ENCODE measurements around the gene CCN6. TPM values are rescaled to one million over a fixed set of nuclear protein-coding genes. Genes with fewer than 3 reads are reported as not detected.
A peak's percentile ranks its signal among the peaks of the same experiment; 100 is the strongest.
"Not testable (repeated sequence)": the region's sequence is repeated elsewhere in the genome, so short reads cannot be mapped to it uniquely, and the experiment has no call there.

The CCN6 gene
- polyA plus RNA-seq, 4 donors, result 0.41 to 4.6 (median 3.2) TPM

DNA sequence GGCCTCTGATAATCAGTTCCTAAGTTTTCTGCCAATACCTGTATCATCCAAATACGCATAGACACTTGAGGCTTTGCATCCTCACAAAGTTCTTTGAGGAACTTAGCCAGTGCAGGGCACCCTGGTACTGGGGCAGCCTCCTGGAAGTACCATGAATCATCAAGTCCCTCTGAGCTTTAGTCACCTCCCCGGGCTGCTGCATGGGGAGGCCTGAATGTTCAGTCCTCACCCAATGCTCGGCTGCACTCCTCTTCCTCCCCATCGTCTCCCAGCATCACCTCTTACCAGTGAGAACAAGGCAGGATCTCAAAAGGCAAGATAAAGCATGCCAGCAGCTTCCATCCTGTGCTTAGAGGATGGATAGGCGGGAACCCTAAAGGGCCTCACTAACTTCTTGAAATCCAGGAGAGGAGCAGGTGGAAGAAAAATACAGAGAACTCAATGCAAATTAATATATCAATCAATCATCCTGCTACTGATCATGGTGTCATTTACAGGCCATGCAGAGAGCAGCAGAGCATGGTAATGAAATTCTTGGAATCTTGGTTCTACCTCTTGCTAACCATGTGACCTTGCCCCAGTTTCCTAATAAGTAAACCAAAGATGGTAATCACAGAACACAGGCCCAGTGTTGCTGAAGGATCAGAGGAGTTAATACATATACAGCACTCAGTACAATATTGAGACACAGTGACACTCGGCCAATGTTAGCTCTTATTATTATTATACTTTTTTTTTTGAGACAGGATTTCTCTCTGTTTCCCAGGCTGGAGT is 4.7 kb upstream of the CCN6 start:
- DNase-seq (ENCODE audit: low read depth in 4 of 4, low spot score in 3 of 4), result no peak

DNA sequence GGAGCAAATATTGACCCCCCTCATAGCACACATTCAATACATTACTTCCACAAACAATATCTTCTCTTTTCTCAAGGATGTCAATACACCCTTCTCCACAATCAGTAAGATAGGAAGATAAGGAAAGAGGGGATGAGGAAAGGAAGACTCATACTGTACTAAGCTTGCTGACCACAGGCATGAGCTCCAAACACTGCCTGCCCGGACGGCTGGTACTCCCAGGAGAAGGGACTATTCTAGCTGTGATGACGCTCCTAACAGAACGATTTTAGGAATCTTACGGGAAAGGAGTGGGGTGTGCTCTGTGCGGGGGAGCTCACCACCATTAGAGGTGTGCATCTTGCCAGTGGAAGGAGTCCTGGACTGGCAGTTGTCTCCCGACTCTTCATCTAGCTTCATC is 3.9 kb upstream of the CCN6 start:
- DNase-seq (ENCODE audit: low read depth in 4 of 4, low spot score in 3 of 4), result no peak

DNA sequence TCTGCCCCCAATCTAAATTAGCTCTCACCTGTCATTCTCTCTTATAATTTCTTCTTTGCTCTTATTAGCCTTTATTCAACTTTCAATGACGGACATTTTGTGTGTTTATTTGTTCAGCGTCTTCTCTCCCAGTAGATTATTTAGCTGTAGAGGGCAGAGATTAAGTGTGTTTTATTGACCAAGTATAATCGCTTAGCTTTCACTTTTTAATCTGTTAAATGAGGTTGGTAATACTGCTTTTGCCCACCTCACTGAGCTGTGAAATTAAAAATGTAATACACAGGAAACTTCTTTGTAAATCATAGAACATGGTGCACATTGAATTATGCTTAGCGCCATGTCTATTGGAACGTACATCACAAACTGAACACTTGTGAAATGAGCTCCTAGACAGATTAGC is 3.5 kb upstream of the CCN6 start:
- DNase-seq (ENCODE audit: low read depth in 4 of 4, low spot score in 3 of 4), result no peak

DNA sequence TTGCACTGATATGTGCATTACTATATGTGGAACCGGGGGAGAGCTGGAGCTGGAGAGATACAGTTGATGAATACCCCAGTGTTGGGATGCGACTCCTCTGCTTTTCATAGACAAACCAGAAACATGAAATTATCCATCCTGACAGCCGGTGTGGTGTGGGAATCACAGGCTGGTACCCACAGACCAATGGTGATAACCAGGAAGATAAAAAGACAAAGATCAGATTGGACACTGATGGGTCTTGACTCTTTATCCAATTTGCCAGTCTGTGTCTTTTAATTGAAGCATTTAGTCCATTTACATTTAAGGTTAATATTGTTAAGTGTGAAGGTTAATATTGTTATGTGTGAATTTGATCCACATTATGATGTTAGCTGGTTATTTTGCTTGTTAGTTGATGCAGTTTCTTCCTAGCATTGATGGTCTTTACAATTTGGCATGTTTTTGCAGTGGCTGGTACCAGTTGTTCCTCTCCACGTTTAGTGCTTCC is 2.6 kb upstream of the CCN6 start:
- DNase-seq (ENCODE audit: low read depth in 4 of 4, low spot score in 3 of 4), result not testable (repeated sequence)

DNA sequence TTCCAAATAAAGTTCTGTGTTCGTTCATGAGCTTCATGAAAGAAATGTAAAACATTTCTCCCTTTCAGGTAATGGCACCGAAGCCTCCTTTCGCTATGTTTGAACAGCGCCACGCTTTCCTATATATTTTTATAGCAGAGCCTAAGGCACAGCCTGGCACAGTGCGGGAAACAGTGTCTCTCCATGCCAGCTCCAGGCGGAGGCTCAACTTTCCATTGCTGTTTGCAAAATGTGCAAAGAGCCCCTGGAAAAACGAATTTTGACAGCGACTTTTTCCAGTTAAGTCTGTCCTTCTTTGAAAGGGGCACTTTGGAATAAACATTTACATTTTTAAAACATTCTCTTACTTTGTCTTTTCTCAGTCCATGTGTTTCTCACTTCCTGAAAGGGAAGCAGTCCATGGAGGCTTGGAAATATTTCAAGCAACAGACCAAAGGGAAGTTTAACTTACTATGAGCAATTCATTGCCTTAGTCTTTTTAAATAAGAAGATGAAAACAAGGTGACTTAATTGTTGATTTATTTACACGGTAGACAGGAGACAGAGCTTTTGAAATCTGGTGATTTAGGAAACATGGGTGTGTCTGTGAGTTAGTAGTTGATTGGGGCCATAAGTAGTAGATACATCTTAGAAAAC is 769 bp downstream of the CCN6 start:
- no peak for DNase-seq (ENCODE audit: low read depth in 4 of 4, low spot score in 3 of 4)

DNA sequence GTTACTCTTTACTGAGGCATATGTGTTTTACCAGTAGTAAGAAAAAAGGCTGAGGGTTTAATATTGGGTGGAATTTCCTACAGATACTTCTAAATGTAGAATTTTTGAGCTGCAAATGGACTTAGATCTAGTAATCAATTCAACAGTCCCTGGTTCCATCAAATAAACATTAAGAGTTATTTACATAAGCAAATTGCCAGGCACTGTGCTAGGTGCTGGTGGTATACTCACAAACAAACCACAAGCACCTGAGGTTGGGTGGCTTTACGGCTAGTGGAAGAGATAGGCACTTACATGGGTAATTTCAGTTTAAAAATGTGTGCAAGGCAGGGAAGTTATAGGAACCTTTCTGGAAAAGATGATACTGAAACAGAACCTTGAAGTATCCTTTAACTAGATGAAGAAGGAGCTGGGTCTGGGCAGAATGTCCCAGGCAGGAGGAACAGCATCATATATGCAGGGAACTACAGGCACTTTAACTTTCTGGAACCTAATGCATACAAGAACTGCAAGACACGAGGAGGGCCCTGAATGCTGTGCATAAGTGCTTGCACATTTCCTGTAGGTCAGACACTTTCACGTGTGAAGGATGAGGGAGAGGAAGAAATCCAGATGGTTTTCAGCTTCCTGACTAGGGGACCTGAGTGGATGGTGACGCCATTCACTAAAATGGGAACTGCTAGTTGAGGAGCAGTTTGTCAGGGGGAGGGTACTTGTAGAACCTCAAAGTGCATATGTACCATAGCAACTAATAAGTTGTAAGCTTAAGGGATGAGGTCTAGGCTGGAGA is 4.5 kb downstream of the CCN6 start:
- DNase-seq (ENCODE audit: low read depth in 4 of 4, low spot score in 3 of 4), result no peak

DNA sequence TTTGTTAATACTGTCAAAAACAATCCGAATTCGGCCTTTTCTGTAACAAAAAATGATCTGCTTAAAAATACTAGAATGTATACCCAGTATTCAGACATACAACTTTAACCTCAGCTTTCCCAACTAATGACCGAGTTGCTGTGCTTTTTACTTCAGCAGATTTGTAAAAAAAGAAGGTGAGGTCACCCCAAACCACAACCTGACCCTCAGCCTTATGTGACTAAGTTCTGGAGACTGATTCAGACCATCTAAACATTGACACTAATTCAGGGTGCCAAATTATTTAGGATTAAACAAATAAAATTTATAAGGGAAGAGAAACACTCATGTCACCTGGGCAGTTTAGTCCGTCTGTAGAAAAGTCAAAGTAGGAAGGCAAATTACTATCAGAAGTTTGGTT is 7.7 kb downstream of the CCN6 start:
- no peak for DNase-seq (ENCODE audit: low read depth in 4 of 4, low spot score in 3 of 4)

DNA sequence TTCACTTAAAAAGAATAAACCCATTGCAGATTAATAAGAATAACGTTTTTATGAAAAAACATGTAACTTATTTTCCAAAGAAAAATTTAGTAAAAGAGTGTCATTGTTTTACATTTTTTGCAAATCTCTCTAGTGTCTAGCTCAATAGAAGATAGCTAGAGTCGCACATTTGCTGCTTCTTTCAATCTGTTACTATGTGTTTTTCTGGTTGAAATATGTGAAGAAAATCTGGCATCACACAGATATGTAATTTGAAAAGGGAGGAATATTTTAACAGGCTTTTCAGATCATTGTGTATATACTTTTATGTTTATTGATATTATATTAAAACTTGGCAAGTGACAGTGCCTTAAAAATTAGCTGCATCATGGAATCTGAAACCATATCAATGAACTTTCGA is 9.1 kb downstream of the CCN6 start:
- no peak for DNase-seq (ENCODE audit: low read depth in 4 of 4, low spot score in 3 of 4)

DNA sequence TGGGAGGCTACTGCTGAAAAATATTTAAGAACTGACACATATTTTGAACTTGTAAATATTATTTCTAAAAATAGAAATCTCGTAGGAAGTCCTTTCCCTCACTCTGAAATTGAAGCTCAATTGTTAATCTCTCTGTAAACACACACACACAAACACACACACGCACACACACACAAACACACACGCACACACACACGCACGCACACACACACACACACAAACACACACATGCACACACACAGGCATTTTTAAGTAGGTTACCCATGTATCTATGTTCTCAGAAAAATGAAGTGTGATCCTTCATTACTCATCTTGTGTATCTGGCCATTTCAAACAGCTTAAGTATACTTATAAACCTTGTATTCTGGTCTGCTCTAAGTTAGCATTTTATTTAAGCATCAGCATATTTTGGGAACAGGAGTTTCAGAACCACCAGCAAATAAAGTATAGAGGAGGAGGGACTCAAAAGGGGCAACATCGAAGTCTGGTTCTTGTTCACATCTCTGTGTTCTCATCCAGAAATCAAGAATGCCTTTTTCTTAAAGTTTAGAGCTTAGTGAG is 11.6 kb downstream of the CCN6 start:
- no peak for DNase-seq (ENCODE audit: low read depth in 4 of 4, low spot score in 3 of 4)

DNA sequence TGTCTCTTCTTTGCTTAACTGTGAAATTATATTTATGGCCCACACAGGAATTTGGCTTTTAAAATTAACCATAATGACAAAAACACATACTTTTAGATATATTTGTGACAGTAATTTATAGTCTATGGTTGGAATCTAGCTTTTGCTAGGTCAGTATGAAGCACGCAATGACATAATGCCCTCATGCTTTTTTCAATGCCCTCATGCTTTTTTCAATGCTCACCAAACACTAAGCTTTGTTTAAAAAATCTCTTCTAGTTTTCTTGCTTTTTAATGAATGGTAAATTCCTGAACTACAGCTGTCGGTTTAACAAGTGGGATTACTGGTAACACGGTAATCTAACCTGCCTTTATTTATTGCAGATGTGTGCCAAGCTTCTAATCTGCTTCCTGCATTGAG is 12.7 kb downstream of the CCN6 start:
- DNase-seq (ENCODE audit: low read depth in 4 of 4, low spot score in 3 of 4), result no peak

DNA sequence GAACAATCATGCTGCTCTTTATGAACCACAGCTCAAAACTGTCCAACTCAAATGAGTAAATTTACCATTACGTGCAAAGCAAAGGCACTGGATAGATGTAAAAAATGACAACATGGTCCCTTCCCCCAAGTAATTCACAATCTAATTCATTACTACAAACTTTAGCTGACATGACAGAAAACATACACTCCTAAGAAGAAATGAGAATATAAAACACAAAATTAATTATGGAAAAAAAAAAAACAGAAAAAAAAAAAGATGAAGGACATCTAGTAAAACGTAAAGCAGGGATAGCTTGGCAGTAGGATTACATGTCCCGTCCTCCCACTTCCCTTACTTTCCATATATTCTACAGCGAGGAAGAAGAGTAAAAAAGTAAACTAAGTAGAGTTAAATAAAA is 27.7 kb downstream of the CCN6 start:
- DNase-seq (ENCODE audit: low read depth in 4 of 4, low spot score in 3 of 4), result no peak

DNA sequence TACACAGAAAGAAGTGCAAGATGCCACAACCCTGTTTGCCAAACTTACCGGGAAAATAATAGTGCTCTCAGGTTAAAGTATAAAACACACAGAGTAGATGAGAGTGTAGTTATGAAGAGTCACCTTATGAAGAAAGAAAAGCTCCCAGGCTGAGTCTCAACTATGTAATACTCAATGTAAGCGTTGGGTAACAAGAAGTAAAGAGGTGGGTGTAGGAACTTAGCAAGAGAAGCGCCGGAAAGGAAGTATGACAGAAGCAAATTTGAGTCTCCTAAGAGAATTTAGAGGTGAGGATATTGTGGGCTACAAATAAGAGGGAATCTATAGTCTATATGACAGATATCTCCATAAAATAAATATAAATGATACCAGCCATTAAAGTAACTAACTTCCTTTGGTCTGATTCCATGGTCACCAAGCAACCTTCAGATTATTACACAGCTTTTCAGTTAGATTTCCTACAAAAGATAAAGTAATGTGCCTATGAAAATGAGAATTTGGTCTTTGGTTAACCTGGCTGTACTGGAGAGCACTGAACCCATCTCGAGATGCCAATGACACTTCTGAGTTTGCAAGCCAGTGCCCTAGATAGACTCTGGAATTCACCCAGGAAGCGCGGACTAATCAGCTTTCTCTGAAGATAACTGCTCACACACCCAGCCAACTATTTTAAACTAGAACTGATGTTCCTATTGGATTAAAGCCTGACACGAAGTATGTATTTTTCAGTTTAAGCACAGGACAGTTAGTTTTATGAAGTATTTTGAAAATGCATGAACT is 31.6 kb downstream of the CCN6 start:
- no peak for DNase-seq (ENCODE audit: low read depth in 4 of 4, low spot score in 3 of 4)

DNA sequence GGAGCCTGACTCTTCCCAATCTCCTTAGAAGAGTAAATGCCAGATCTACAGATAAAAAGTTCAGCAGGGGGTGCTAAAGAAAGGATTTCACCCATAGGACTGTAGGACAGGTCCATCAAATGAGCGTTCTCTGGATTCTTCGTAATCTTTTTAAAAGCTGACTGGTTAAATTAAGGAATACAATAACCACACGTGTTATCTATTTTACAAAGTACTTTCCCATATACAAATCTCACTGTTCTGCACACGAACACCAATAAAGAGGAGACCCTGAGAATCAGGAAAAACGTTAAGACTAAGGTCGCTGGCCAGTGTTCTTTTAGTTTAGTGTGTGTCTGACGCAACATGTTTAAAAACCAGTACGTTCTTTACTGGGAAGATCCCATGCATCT is 32.8 kb downstream of the CCN6 start:
- DNase-seq (ENCODE audit: low read depth in 4 of 4, low spot score in 3 of 4), result peak; percentile 20 to 54 (median 28)

DNA sequence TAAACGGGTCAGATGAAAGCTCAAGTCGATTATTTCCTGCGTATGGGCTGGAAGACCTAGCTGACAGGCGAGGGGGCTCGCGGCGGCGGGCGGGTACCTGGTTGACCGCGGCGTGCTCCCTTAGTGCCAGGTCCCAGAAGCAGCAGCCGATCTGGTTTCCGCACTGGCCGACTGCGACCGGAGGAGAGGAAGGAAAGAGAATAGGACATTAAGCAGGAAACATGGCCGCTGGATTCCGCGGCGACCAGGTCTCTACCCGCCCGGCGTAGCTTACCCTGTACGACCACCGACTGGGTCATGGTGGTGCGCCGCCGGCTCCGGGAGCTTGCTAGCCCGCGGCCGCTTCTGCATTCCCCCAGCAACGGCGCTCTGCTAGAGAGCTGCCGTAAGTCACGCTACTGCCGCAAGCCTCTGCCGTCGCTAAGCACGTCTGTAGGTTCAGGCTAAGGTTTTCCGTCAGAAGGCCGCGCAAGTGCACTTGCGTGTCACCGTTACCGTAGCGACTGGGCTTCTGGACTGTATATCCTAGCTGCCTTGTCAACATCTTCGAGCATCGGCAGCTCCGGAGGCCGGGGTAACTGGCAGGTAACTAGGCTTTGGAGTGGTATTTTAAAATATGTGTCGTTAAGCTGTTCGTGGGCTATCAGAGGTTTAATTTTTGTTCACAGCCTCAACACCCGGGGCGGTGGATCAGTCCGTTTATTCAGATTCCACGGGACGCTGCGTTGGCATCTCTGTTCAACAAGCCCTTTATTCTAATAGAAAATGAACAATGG is 33.4 kb downstream of the CCN6 start, which contains the start of the genes FAM229B and TUBE1:
FAM229B (plus strand) TSS at position 456 of the 776 bp plus-strand sequence. CDS start 11,693 bp downstream, outside the sequence.
TUBE1 (minus strand) TSS at position 347 of the 776 bp plus-strand sequence; CDS start at position 299, 48 bp downstream.
- DNase-seq (ENCODE audit: low read depth in 4 of 4, low spot score in 3 of 4), result peak; percentile 86 to 91 (median 88)

DNA sequence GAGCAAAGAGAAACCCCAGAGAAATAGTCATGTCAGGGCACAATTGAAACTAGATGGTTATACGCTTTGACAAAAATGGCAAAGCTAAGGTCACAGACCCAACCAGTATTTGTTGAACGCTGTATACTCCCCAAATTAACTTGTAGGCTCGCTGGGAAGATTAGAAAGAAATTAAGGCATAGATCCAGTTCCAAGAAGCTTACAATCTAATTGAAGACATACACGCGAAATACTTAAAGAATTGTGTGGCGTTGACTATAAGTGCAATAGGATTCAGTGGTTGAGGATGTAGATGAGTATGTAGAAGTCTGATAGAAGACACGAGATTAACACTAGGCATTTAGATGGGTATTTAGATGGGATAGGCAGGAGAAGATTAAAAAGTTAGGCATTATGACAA is 34.0 kb downstream of the CCN6 start:
- DNase-seq (ENCODE audit: low read depth in 4 of 4, low spot score in 3 of 4), result peak in 2 of 4 donors; percentile 2 to 21

DNA sequence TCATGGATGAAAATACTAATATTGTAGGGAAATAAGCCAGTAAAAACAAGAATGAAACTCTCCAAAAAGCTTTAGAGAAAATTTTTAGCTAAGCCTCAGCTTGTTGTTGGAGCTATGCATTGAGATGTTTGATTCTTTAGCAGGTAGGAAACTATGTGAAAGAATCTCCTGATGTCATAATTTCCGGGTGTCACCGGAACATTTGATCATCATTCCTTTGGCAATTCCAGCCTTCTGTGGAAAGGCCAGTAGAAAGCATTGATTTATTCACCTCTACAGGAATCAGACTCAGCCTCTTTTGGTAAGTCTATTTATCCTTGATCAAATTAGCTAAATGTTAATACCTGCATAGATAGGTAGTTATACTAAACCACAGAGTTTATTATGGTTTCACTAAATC is 43.0 kb downstream of the CCN6 start:
- DNase-seq (ENCODE audit: low read depth in 4 of 4, low spot score in 3 of 4), result no peak

DNA sequence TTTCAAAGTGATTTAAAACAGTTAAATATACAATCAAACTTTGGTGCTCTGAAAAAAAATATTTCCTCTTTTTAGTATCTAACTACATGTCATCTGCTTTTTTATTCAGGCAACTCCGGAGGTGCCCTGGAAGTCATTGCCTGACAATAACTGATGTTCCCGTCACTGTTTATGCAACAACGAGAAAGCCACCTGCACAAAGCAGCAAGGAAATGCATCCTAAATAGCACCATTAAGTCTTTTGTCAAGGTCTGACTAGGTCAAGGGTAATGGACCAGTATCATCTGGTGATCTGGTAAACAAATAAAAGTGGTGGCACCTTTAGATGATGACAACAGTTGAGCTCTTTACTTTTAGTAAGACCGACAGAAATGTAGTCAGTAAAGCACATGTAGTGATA is 46.7 kb downstream of the CCN6 start:
- DNase-seq (ENCODE audit: low read depth in 4 of 4, low spot score in 3 of 4), result no peak

DNA sequence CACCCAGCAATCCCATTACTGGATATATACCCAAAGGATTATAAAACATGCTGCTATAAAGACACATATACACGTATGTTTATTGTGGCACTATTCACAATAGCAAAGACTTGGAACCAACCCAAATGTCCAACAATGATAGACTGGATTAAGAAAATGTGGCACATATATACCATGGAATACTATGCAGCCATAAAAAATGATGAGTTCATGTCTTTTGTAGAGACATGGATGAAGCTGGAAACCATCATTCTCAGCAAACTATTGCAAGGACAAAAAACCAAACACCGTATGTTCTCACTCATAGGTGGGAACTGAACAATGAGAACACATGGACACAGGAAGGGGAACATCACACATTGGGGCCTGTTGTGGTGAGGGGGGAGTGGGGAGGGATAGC is 52.1 kb downstream of the CCN6 start:
- DNase-seq (ENCODE audit: low read depth in 4 of 4, low spot score in 3 of 4), result not testable (repeated sequence)

DNA sequence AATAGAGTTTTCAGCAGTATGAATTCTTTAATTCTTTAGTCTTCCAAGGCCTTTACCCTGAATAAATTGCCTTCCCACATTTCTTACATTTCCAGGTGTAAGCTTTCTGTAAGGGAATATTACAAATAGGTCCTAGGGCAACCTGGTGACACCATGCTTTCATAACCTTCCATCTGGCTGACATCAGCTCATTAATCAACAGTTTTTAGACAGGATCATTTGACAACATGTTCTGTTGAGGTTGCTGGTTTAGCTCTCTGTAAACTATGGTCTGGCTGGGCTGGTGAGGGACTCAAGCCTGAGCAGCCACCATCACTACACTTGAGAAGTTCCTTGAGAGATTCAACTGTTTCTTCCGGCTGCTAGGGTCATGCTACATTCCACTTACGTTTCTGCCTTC is 52.7 kb downstream of the CCN6 start:
- DNase-seq (ENCODE audit: low read depth in 4 of 4, low spot score in 3 of 4), result no peak

Measured in left renal pelvis (tissue), 4 donors.